BJ (cell line): ENCODE data around the gene ASS1. TPM values are rescaled to one million over a fixed set of nuclear protein-coding genes. Genes with fewer than 3 reads are reported as not detected.

Experiments
- CTCF ChIA-PET: fragments of 350-600 bp; formaldehyde crosslinking; extraction: SDS; loops from one replicate; lab custom pipeline; 2021; ENCODE audit warnings: antibody characterized with exemption, inconsistent platforms; lab: Yijun Ruan, JAX
- POLR2A ChIA-PET: fragments of 300-600 bp; sonication (Branson Sonifier 250); formaldehyde crosslinking; extraction: SDS; loops from one replicate; lab custom pipeline; 2021; ENCODE audit warnings: antibody characterized with exemption; lab: Charles Lee
- DNase-seq: peaks from one replicate; pipeline ENCODE4 v3.0.0-alpha.2; 2011; ENCODE audit warnings: low read depth
- H3K27me3 ChIP-seq: 2 replicates; pipeline ENCODE4 v1.6.0; 2011; ENCODE audit warnings: low read length; ENCODE audit not compliant: control insufficient read depth, insufficient read depth
- H3K36me3 ChIP-seq: 2 replicates; pipeline ENCODE4 v1.5.1; 2011; ENCODE audit warnings: low read length; ENCODE audit not compliant: control insufficient read depth, insufficient read depth
- H3K4me3 ChIP-seq: 2 replicates; pipeline ENCODE4 v1.5.1; 2011; ENCODE audit warnings: low read depth, mild to moderate bottlenecking, control low read depth, low read length
- CTCF ChIP-seq: IDR thresholded peaks from 2 replicates; pipeline ENCODE4 v1.5.1; 2011; ENCODE audit warnings: low read depth, mild to moderate bottlenecking, control low read depth, inconsistent platforms, low read length, moderate library complexity; ENCODE audit not compliant: insufficient read depth
- polyA plus RNA-seq: library from polyadenylated mRNA; depleted of rRNA; stranded (reverse); fragments of >200 nt; gene quantifications from 2 replicates; pipeline ENCODE4 v1.2.3, GENCODE V29; 2011

ASS1 gene
- polyA plus RNA-seq, 1 experiment: 1,223 TPM

- DNase-seq: no peak
- Histone ChIP-seq H3K36me3 (peaks cover 41% of the 10 kb centered on the region), H3K27me3 (no peaks in the 10 kb centered on the region), H3K4me3 (no peak overlapping the region)
- CTCF ChIA-PET: interaction anchor here (0.6 to 1.0 kb wide), 4 partner anchors 13 to 482 kb away, joined by 3 to 4 read pairs (median 4); no protein-coding TSS in a partner anchor
- no peak for TF ChIP-seq CTCF
- POLR2A ChIA-PET: no interaction called here
Measured at GRCh38 chr9:130482463-130482862, 37.7 kb downstream of the ASS1 start.

GRCh38 chr9:130483371-130483971 is 38.7 kb downstream of the ASS1 start:
- no peak overlapping the region for H3K4me3 ChIP-seq
- no peak for TF ChIP-seq CTCF
- no peaks in the 10 kb centered on the region for H3K27me3 ChIP-seq
- CTCF ChIA-PET: no interaction called here
- no peak for DNase-seq
- POLR2A ChIA-PET: no interaction called here
- H3K36me3 ChIP-seq: peaks cover 37% of the 10 kb centered on the region

- ChIA-PET POLR2A (no interaction called here), CTCF (interaction anchor here (1.9 kb wide), 1 partner anchor 200 kb away, joined by 7 read pairs; no protein-coding TSS in a partner anchor)
- H3K36me3 ChIP-seq: peaks cover 43% of the 10 kb centered on the region
- no peak overlapping the region for H3K4me3 ChIP-seq
- no peak for TF ChIP-seq CTCF
- no peaks in the 10 kb centered on the region for H3K27me3 ChIP-seq
- DNase-seq: no peak
Measured at GRCh38 chr9:130484362-130485072, 39.8 kb downstream of the ASS1 start.

- H3K27me3 ChIP-seq: no peaks in the 10 kb centered on the region
- no peak for TF ChIP-seq CTCF
- H3K36me3 ChIP-seq: peaks cover 39% of the 10 kb centered on the region
- no peak overlapping the region for H3K4me3 ChIP-seq
- DNase-seq: no peak
- ChIA-PET POLR2A (no interaction called here), CTCF (interaction anchor here (0.6 kb wide), 1 partner anchor 30 kb away, joined by 3 read pairs; no protein-coding TSS in a partner anchor)
Measured at GRCh38 chr9:130486103-130486502, 41.3 kb downstream of the ASS1 start.

GRCh38 chr9:130487500-130487899 is 42.7 kb downstream of the ASS1 start:
- CTCF ChIA-PET: no interaction called here
- Histone ChIP-seq H3K27me3 (no peaks in the 10 kb centered on the region), H3K4me3 (no peak overlapping the region), H3K36me3 (peaks cover 49% of the 10 kb centered on the region)
- DNase-seq: no peak
- POLR2A ChIA-PET: no interaction called here
- no peak for TF ChIP-seq CTCF
